SK-N-MC (cell line): ENCODE data around the gene LRP1B.

Experiments
- DNase-seq: peaks from one replicate; pipeline ENCODE4 v3.0.0-alpha.2; 2011; ENCODE audit warnings: low read depth, low spot score
- H3K27ac ChIP-seq: fragments of 200-600 bp; sonication (generic); 2 replicates; pipeline ENCODE4 v1.5.1; 2016; ENCODE audit warnings: mixed run types
- H3K36me3 ChIP-seq: fragments of 200-600 bp; sonication (generic); 2 replicates; pipeline ENCODE4 v1.6.1; 2017; ENCODE audit warnings: antibody characterized with exemption, low read length, mixed read lengths; ENCODE audit not compliant: insufficient read depth
- H3K4me3 ChIP-seq: fragments of 200-600 bp; sonication (generic); 2 replicates; pipeline ENCODE4 v1.5.1; 2016
- H3K9ac ChIP-seq: fragments of 200-600 bp; sonication (generic); 2 replicates; pipeline ENCODE4 v1.8.0; 2017; ENCODE audit warnings: mixed run types, mixed read lengths; ENCODE audit not compliant: insufficient read length
- H3K9me3 ChIP-seq: fragments of 200-600 bp; sonication (generic); 2 replicates; pipeline ENCODE4 v1.6.1; 2017; ENCODE audit warnings: low read depth, mild to moderate bottlenecking, antibody characterized with exemption, low read length, moderate library complexity, mixed read lengths
- EZH2 ChIP-seq: fragments of 200-600 bp; sonication (generic); IDR thresholded peaks from one replicate; pipeline ENCODE4 v1.6.1; 2017; ENCODE audit warnings: antibody characterized with exemption
- FOXP2 ChIP-seq: optimal IDR thresholded peaks from 2 replicates; pipeline ENCODE3; 2011; ENCODE audit warnings: mild to moderate bottlenecking, moderate library complexity; ENCODE audit not compliant: insufficient read depth; ENCODE audit errors: extremely low read length, control extremely low read depth
- POLR2AphosphoS5 ChIP-seq: IDR thresholded peaks from 2 replicates; pipeline ENCODE4 v1.6.1; 2012; ENCODE audit warnings: mild to moderate bottlenecking, low read depth, low read length, borderline replicate concordance

LRP1B gene

DNA sequence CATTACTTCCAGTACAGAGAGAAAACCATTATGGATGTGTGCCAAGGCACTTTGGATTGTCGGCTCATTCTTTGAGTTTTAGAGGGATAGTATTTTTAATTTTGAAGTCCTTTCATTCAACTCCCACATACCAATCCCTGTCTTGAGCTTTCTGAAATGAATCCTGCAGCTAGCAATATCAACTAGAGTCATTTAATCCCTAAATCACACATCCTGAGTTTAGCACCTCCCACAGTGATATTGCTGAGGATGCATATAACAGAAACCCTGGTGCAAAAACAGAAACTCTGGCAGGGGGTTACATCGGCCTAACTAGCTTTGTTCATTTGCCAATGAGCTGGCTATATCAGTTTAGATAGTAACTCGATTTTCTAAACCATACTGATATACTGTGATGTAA is 427.3 kb downstream of the LRP1B start:
- peak overlapping the region; percentile 33 for H3K4me3 ChIP-seq
- no peak overlapping the region for H3K9ac ChIP-seq
- H3K27ac ChIP-seq = peak overlapping the region; percentile 66
- H3K36me3 ChIP-seq = no peaks in the 10 kb centered on the region
- no peak for DNase-seq
- no peak for TF ChIP-seq EZH2
- TF ChIP-seq POLR2AphosphoS5 = no peak
- no peak for TF ChIP-seq FOXP2
- no peaks in the 10 kb centered on the region for H3K9me3 ChIP-seq

DNA sequence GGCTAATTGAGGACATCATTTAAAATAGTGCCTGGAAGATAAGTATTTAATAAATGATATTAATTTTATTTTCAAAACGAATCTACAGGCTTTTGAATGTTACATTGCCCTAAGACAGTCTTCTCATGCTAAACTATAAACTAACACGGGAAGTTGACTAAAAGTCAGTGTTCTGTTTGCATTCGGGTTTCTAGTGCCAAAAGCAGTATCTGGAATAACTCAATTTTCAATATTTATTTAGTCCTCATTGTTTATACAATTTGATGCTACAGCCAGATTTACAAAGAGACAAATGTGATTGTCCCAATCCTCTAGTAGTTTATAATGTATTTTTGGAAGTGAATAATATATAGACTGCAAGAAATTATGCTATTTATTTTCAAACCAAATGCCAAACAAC is 429.2 kb downstream of the LRP1B start:
- Histone ChIP-seq H3K9me3 (no peaks in the 10 kb centered on the region), H3K27ac (no peak overlapping the region), H3K9ac (no peak overlapping the region), H3K4me3 (no peak overlapping the region), H3K36me3 (no peaks in the 10 kb centered on the region)
- no peak for DNase-seq
- TF ChIP-seq EZH2 = no peak

DNA sequence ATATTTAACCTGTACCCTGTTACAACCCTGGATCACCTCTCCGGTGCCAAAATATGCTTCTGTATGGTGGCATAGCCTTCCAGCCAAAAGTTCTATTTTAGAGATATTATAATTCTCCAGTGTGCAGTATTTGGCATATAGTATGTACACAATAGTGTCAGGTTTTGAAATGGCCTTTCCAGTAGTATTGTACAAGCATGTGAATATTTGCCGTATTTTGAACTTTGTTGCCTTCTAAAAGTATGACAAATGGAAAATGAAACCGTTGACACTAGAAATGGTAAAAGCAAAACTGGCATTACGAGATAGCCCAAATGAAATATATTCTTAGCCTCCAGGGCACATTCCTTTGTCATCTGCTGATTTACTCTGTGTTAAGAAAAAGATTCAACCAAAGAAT is 431.2 kb downstream of the LRP1B start:
- H3K4me3 ChIP-seq = no peak overlapping the region
- no peaks in the 10 kb centered on the region for H3K36me3 ChIP-seq
- TF ChIP-seq POLR2AphosphoS5 (no peak), FOXP2 (no peak), EZH2 (no peak)
- no peaks in the 10 kb centered on the region for H3K9me3 ChIP-seq
- H3K9ac ChIP-seq = no peak overlapping the region
- DNase-seq = no peak
- H3K27ac ChIP-seq = no peak overlapping the region

DNA sequence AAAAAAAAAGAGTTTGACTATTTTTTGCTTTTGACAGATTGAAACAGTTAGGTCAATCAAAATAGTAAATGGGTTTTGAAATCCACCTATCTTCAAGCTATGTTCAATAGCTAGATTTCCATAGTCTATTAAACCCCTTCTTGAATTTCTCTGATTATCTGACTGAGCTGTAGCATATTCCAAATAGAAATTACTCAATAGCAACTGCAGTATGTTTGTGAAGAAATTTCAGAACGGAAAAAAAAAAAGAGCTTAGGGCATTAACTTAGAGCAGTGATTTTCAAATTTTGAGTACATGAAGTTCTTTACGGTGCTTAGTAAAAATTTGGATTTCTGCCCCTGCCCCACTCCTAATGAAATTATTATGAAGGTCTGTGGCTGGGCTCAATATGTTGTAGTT is 432.3 kb downstream of the LRP1B start:
- Histone ChIP-seq H3K4me3 (no peak overlapping the region), H3K36me3 (no peaks in the 10 kb centered on the region), H3K27ac (no peak overlapping the region), H3K9ac (no peak overlapping the region), H3K9me3 (no peaks in the 10 kb centered on the region)
- no peak for DNase-seq
- no peak for TF ChIP-seq POLR2AphosphoS5
- TF ChIP-seq FOXP2 = no peak
- TF ChIP-seq EZH2 = no peak

DNA sequence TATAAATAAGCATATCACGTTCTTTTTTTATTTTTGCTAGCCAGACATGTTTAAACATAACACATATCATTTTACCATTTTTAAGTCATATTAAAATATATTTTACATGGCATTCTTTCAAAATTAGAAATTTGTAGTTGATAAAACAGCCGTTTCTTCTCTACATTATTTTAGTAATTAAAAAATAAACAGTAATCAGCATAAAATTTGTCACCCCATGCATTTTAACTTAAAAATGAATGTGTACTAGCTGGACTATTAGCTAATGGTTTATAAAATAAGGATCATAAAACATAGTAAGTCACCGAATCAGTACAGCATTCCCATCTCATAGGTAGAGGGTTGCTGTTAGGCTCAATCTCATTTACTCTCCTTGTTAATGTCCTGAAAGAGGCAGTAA is 433.8 kb downstream of the LRP1B start:
- H3K9me3 ChIP-seq = no peaks in the 10 kb centered on the region
- H3K9ac ChIP-seq = no peak overlapping the region
- no peak overlapping the region for H3K4me3 ChIP-seq
- DNase-seq = no peak
- no peak for TF ChIP-seq EZH2
- TF ChIP-seq POLR2AphosphoS5 = no peak
- TF ChIP-seq FOXP2 = no peak
- no peak overlapping the region for H3K27ac ChIP-seq
- no peaks in the 10 kb centered on the region for H3K36me3 ChIP-seq

DNA sequence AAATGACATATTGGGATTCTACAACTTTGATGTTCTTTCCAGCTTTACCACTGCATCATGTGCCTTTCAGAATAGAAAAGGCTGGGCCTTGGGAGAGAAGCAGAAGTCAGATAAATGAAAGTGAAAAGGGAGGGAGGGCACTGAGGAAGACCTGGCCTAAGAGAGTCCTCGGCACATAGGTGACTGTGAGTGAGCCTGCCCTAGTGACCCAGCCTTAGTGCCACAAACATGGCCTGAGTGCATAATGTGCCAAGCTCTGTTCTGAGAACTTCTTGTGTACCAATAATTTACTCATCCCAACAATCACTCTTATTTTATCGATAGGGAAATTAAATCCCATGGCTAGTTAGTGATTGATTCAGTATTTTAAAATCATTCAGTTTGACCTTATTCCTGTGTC is 436.6 kb downstream of the LRP1B start:
- Histone ChIP-seq H3K9me3 (no peaks in the 10 kb centered on the region), H3K4me3 (no peak overlapping the region), H3K27ac (no peak overlapping the region), H3K36me3 (no peaks in the 10 kb centered on the region), H3K9ac (no peak overlapping the region)
- TF ChIP-seq POLR2AphosphoS5 (no peak), EZH2 (no peak), FOXP2 (no peak)
- no peak for DNase-seq

DNA sequence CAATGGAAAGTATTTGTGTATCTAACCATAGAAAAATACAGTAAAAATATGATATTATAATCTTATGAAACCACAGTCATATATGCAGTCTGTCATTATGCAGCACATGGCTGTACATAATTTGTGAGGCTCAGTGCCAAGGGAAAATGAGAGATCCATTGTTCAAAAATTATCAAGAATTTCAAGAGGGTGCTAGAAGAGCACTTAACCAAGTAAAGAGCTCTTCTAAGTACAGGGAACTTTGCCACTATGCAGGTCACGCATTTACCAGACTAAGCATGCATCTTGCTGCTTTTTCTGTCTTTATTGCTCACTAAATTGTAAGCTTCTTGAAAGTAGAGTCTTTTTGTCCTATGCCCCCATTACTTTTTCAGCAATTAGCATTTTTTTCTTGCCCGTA is 438.0 kb downstream of the LRP1B start:
- no peak overlapping the region for H3K27ac ChIP-seq
- TF ChIP-seq FOXP2 (no peak), POLR2AphosphoS5 (no peak), EZH2 (no peak)
- no peak overlapping the region for H3K9ac ChIP-seq
- no peaks in the 10 kb centered on the region for H3K36me3 ChIP-seq
- no peak for DNase-seq
- no peak overlapping the region for H3K4me3 ChIP-seq
- no peaks in the 10 kb centered on the region for H3K9me3 ChIP-seq

DNA sequence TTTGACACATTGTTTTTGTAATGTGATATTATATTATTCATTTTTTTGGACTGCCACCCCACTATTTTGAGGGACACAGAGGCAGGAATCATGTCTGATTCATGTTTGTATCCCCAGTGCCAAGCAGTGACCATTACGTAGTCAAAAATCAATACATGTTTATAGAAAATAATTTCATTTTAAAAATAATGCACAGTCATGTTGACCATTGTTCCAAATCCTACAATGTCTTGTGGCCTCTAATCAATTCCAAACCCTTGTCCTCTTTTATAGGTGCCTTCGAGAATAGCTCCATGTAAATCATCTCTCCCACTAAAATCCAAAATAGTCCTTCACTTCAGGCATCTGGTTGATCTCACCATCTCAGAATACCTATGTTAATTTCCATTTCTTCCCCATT is 454.7 kb downstream of the LRP1B start:
- no peaks in the 10 kb centered on the region for H3K9me3 ChIP-seq
- no peak for DNase-seq
- TF ChIP-seq POLR2AphosphoS5 (no peak), FOXP2 (no peak), EZH2 (no peak)
- H3K4me3 ChIP-seq = no peak overlapping the region
- H3K27ac ChIP-seq = no peak overlapping the region
- no peak overlapping the region for H3K9ac ChIP-seq
- H3K36me3 ChIP-seq = no peaks in the 10 kb centered on the region

DNA sequence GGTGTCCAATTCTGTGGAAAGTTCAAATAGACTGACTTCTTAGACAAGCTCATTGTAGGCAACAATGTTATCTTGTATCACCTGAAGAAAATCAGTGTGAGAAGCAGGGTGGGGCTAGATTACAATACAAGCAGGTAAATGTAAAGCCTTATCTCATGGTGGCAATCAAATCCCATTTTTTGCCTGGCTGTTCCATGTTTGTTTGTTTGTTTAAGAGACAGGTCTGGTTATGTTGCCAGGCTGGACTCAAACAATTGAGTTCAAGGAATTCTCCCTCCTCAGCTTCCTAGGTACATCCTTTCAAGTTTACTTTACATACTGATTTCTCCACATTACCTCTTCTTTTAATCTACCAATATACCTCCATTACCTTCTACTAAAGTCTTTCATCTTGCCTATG is 464.6 kb downstream of the LRP1B start:
- H3K4me3 ChIP-seq = no peak overlapping the region
- H3K27ac ChIP-seq = no peak overlapping the region
- H3K9ac ChIP-seq = no peak overlapping the region
- no peak for TF ChIP-seq POLR2AphosphoS5
- no peak for TF ChIP-seq FOXP2
- no peak for TF ChIP-seq EZH2
- no peaks in the 10 kb centered on the region for H3K9me3 ChIP-seq
- DNase-seq = no peak
- H3K36me3 ChIP-seq = no peaks in the 10 kb centered on the region
